GM19043 (cell line): ENCODE measurements around the gene TDRD1.

Experiments used
- ATAC-seq: cut with Tn5 transposase; IDR thresholded peaks from one replicate; pipeline ENCODE4 v1.9.1; 2021; ENCODE audit warnings: low read depth; ENCODE audit not compliant: unreplicated experiment

The TDRD1 gene

GRCh38 chr10:114260366-114260765 is 81.2 kb downstream of the TDRD1 start:
- ATAC-seq: no peak

GRCh38 chr10:114261076-114261475 is 81.9 kb downstream of the TDRD1 start:
- no peak for ATAC-seq

- no peak for ATAC-seq
These were observed 83.3 kb downstream of the TDRD1 start for GRCh38 chr10:114262496-114262895.

GRCh38 chr10:114265392-114266053 is 86.4 kb downstream of the TDRD1 start:
- no peak for ATAC-seq

GRCh38 chr10:114266521-114266920 is 87.4 kb downstream of the TDRD1 start:
- ATAC-seq: no peak

- no peak for ATAC-seq
These were observed 92.1 kb downstream of the TDRD1 start for GRCh38 chr10:114271075-114271778.

GRCh38 chr10:114271779-114272167 is 92.6 kb downstream of the TDRD1 start:
- ATAC-seq: no peak

GRCh38 chr10:114272696-114273095 is 93.5 kb downstream of the TDRD1 start:
- no peak for ATAC-seq

GRCh38 chr10:114273910-114274309 is 94.8 kb downstream of the TDRD1 start:
- no peak for ATAC-seq

- no peak for ATAC-seq
These were observed 95.7 kb downstream of the TDRD1 start for GRCh38 chr10:114274616-114275453.

- no peak for ATAC-seq
These were observed 96.9 kb downstream of the TDRD1 start for GRCh38 chr10:114276066-114276465.

- no peak for ATAC-seq
These were observed 97.5 kb downstream of the TDRD1 start for GRCh38 chr10:114276671-114277070.

- ATAC-seq: no peak
These were observed 99.2 kb downstream of the TDRD1 start for GRCh38 chr10:114278140-114278883.

- ATAC-seq: no peak
These were observed 99.7 kb downstream of the TDRD1 start for GRCh38 chr10:114278884-114279191.

GRCh38 chr10:114279289-114279688 is 100.1 kb downstream of the TDRD1 start:
- no peak for ATAC-seq

- no peak for ATAC-seq
These were observed 100.9 kb downstream of the TDRD1 start for GRCh38 chr10:114279901-114280644.

- ATAC-seq: no peak
These were observed 101.9 kb downstream of the TDRD1 start for GRCh38 chr10:114281006-114281405.

GRCh38 chr10:114281461-114281860 is 102.3 kb downstream of the TDRD1 start:
- no peak for ATAC-seq
